ENCODE results near the gene EFHC2.

EFHC2 gene

GRCh38 chrX:44343412-44344141 is at the start of gene EFHC2:
EFHC2 (minus strand) TSS chrX:44343672; CDS start chrX:44343588, 84 bp downstream.
- DNase-seq, result no peak

- DNase-seq, result no peak
Observed at GRCh38 chrX:44392767-44393166, 49.3 kb upstream of the EFHC2 start.

- DNase-seq, result no peak
Observed at GRCh38 chrX:44384688-44385338, 41.3 kb upstream of the EFHC2 start.

GRCh38 chrX:44382871-44383270 is 39.4 kb upstream of the EFHC2 start:
- no peak for DNase-seq

GRCh38 chrX:44352758-44353157 is 9.3 kb upstream of the EFHC2 start:
- no peak for DNase-seq

- DNase-seq, result no peak
Observed at GRCh38 chrX:44349561-44349960, 6.1 kb upstream of the EFHC2 start.

- no peak for DNase-seq
Observed at GRCh38 chrX:44344687-44345086, 1.2 kb upstream of the EFHC2 start.

GRCh38 chrX:44344194-44344593 is 722 bp upstream of the EFHC2 start:
- DNase-seq, result no peak

- DNase-seq, result no peak
Observed at GRCh38 chrX:44342866-44343265, 606 bp downstream of the EFHC2 start.

GRCh38 chrX:44338361-44338760 is 5.1 kb downstream of the EFHC2 start:
- DNase-seq, result no peak

- no peak for DNase-seq
Observed at GRCh38 chrX:44332437-44332836, 11.0 kb downstream of the EFHC2 start.

GRCh38 chrX:44330227-44330626 is 13.2 kb downstream of the EFHC2 start:
- no peak for DNase-seq

GRCh38 chrX:44319550-44319949 is 23.9 kb downstream of the EFHC2 start:
- DNase-seq, result no peak

GRCh38 chrX:44317181-44317580 is 26.3 kb downstream of the EFHC2 start:
- no peak for DNase-seq

GRCh38 chrX:44314808-44315207 is 28.7 kb downstream of the EFHC2 start:
- DNase-seq, result no peak

- DNase-seq, result no peak
Observed at GRCh38 chrX:44314259-44314734, 29.2 kb downstream of the EFHC2 start.

GRCh38 chrX:44312421-44312820 is 31.1 kb downstream of the EFHC2 start:
- no peak for DNase-seq

GRCh38 chrX:44310227-44310626 is 33.2 kb downstream of the EFHC2 start:
- no peak for DNase-seq

- no peak for DNase-seq
Observed at GRCh38 chrX:44308869-44309268, 34.6 kb downstream of the EFHC2 start.

GRCh38 chrX:44306356-44306755 is 37.1 kb downstream of the EFHC2 start:
- peak; percentile 20 for DNase-seq

GRCh38 chrX:44305921-44306320 is 37.6 kb downstream of the EFHC2 start:
- no peak for DNase-seq

- peak; percentile 2 for DNase-seq
Observed at GRCh38 chrX:44303119-44303518, 40.4 kb downstream of the EFHC2 start.

GRCh38 chrX:44299177-44299576 is 44.3 kb downstream of the EFHC2 start:
- no peak for DNase-seq

- no peak for DNase-seq
Observed at GRCh38 chrX:44291468-44292092, 51.9 kb downstream of the EFHC2 start.

All from NCI-H1092 treated with DMSO at 0.1 percent for 48 hours (cell line).